GM23338 (cell line): ENCODE results near the gene CD28. TPM values are rescaled to one million over a fixed set of nuclear protein-coding genes. Genes with fewer than 3 reads are reported as not detected.
A peak's percentile ranks its signal among the peaks of the same experiment; 100 is the strongest.

Source experiments
- ATAC-seq: fragments of 200-7000 bp; cut with Tn5 transposase; 3 replicates; pipeline ENCODE4 v1.9.1; 2020
- DNase-seq: peaks from one replicate; pipeline ENCODE4 v3.0.0-alpha.2; 2015; ENCODE audit warnings: low spot score
- H2AFZ ChIP-seq: fragments of 200-600 bp; sonication (generic); 2 replicates; pipeline ENCODE4 v1.8.0; 2016; ENCODE audit warnings: antibody characterized with exemption, mild to moderate bottlenecking, moderate library complexity
- H3F3A ChIP-seq: fragments of 200-600 bp; sonication (generic); replicated peaks from 2 replicates; pipeline ENCODE4 v1.8.0; 2017; ENCODE audit warnings: antibody characterized with exemption, mixed run types, low read depth
- H3K27ac ChIP-seq: fragments of 200-600 bp; sonication (generic); 2 replicates; pipeline ENCODE4 v1.6.1; 2016; ENCODE audit warnings: low read depth
- H3K27me3 ChIP-seq: fragments of 200-600 bp; sonication (generic); 2 replicates; pipeline ENCODE4 v1.8.0; 2016; ENCODE audit warnings: mild to moderate bottlenecking, mixed run types, moderate library complexity; ENCODE audit not compliant: insufficient read depth
- H3K36me3 ChIP-seq: fragments of 200-600 bp; sonication (generic); 2 replicates; pipeline ENCODE4 v1.8.0; 2016; ENCODE audit warnings: mild to moderate bottlenecking; ENCODE audit not compliant: insufficient read depth
- H3K4me1 ChIP-seq: fragments of 200-600 bp; sonication (generic); 2 replicates; pipeline ENCODE4 v1.8.0; 2016; ENCODE audit warnings: mild to moderate bottlenecking, moderate library complexity; ENCODE audit not compliant: insufficient read depth
- H3K4me2 ChIP-seq: fragments of 200-600 bp; sonication (generic); 2 replicates; pipeline ENCODE4 v1.7.1; 2017; ENCODE audit warnings: mixed run types
- H3K4me3 ChIP-seq: fragments of 200-600 bp; sonication (generic); 2 replicates; pipeline ENCODE4 v1.6.1; 2016; ENCODE audit warnings: mixed run types
- H3K79me2 ChIP-seq: fragments of 200-600 bp; sonication (generic); replicated peaks from 2 replicates; pipeline ENCODE4 v1.8.0; 2017; ENCODE audit warnings: mild to moderate bottlenecking; ENCODE audit not compliant: insufficient read depth
- H3K9me2 ChIP-seq: fragments of 200-600 bp; sonication (generic); 2 replicates; pipeline ENCODE4 v1.8.0; 2017; ENCODE audit not compliant: insufficient read depth
- H4K20me1 ChIP-seq: fragments of 200-600 bp; sonication (generic); replicated peaks from 2 replicates; pipeline ENCODE4 v1.8.0; 2017; ENCODE audit warnings: mild to moderate bottlenecking; ENCODE audit not compliant: insufficient read depth
- H3K27ac Mint-ChIP-seq: 2 replicates; pipeline ENCODE4 v1.8.0; 2020; ENCODE audit warnings: inconsistent platforms, mild to moderate bottlenecking, moderate library complexity, mixed read lengths
- H3K27me3 Mint-ChIP-seq: 3 replicates; pipeline ENCODE4 v1.8.0; 2022; ENCODE audit warnings: low read depth, mild to moderate bottlenecking, moderate library complexity, mixed read lengths, inconsistent platforms; ENCODE audit not compliant: insufficient read depth, poor library complexity
- H3K36me3 Mint-ChIP-seq: 3 replicates; pipeline ENCODE4 v1.8.0; 2021; ENCODE audit warnings: low read depth, mild to moderate bottlenecking, inconsistent platforms, moderate library complexity, mixed read lengths
- H3K4me1 Mint-ChIP-seq: 3 replicates; pipeline ENCODE4 v1.8.0; 2020; ENCODE audit warnings: mild to moderate bottlenecking, inconsistent platforms, mixed read lengths
- H3K4me3 Mint-ChIP-seq: 3 replicates; pipeline ENCODE4 v1.8.0; 2021; ENCODE audit warnings: moderate library complexity, mild to moderate bottlenecking, inconsistent platforms, mixed read lengths
- H3K9me3 Mint-ChIP-seq: 3 replicates; pipeline ENCODE4 v1.8.0; 2020; ENCODE audit warnings: moderate library complexity, mild to moderate bottlenecking, inconsistent platforms, mixed read lengths
- EZH2phosphoT487 ChIP-seq: fragments of 200-600 bp; sonication (generic); IDR thresholded peaks from one replicate; pipeline ENCODE4 v1.8.1; 2018; ENCODE audit warnings: antibody characterized with exemption; ENCODE audit not compliant: unreplicated experiment
- REST ChIP-seq: IDR thresholded peaks from one replicate; pipeline ENCODE4 v1.6.1; 2018; ENCODE audit warnings: antibody characterized with exemption; ENCODE audit not compliant: unreplicated experiment
- STAT1 ChIP-seq: IDR thresholded peaks from one replicate; pipeline ENCODE4 v1.6.1; 2016; ENCODE audit warnings: antibody characterized with exemption; ENCODE audit not compliant: unreplicated experiment
- polyA plus RNA-seq: library from polyadenylated mRNA; unstranded; fragments of >200 nt; fragmentation: Nextera tagmentation; extraction: Ambion mirVana; gene quantifications from 2 replicates; pipeline ENCODE4 v1.2.1, GENCODE V29; 2016
- total RNA-seq: library from RNA; depleted of rRNA; stranded (reverse); fragments of >200 nt; shearing (Covaris generic); gene quantifications from 2 replicates; pipeline ENCODE4 v1.2.3, GENCODE V29; 2014

Gene CD28
- total and polyA plus RNA-seq, 2 experiments from 2014 or later: not detected

- no peak for TF ChIP-seq REST
- no peak for TF ChIP-seq EZH2phosphoT487
Observed at GRCh38 chr2:203688798-203689197, 17.6 kb upstream of the CD28 start (continued).

- Mint-ChIP-seq H3K4me3 (no peak overlapping the region), H3K36me3 (no peaks in the 10 kb centered on the region), H3K27ac (no peak overlapping the region), H3K27me3 (no peaks in the 10 kb centered on the region), H3K9me3 (no peaks in the 10 kb centered on the region), H3K4me1 (peaks cover 6% of the 10 kb centered on the region)
- Histone ChIP-seq H3K27ac (no peak overlapping the region), H3K27me3 (no peaks in the 10 kb centered on the region), H3K9me2 (peaks cover 7% of the 10 kb centered on the region; the same call in 1 of the 2 replicates), H3K4me3 (no peak overlapping the region), H3K79me2 (no peaks in the 10 kb centered on the region), H3F3A (no peaks in the 10 kb centered on the region), H4K20me1 (no peaks in the 10 kb centered on the region), H3K4me2 (no peak overlapping the region), H3K36me3 (no peaks in the 10 kb centered on the region), H3K4me1 (peaks cover 9% of the 10 kb centered on the region; the same call in 1 of the 2 replicates), H2AFZ (peak overlapping the region; percentile 69; the same call in 1 of the 2 replicates)
- ATAC-seq (no peak), DNase-seq (no peak)
- TF ChIP-seq EZH2phosphoT487: no peak
Observed at GRCh38 chr2:203689426-203690116, 16.9 kb upstream of the CD28 start.

- Histone ChIP-seq H3K4me1 (peaks cover 9% of the 10 kb centered on the region; the same call in 1 of the 2 replicates), H3K4me2 (no peak overlapping the region), H4K20me1 (no peaks in the 10 kb centered on the region), H3K27me3 (no peaks in the 10 kb centered on the region), H2AFZ (peak overlapping the region; percentile 69), H3K36me3 (no peaks in the 10 kb centered on the region), H3K79me2 (no peaks in the 10 kb centered on the region), H3K9me2 (0 out of 2 replicates have a peak, but pooled peaks cover 4% of the 10 kb centered on the region), H3K27ac (no peak overlapping the region), H3F3A (no peaks in the 10 kb centered on the region), H3K4me3 (no peak overlapping the region)
- no peaks in the 10 kb centered on the region for H3K9me3 Mint-ChIP-seq
- no peak for ATAC-seq
- no peaks in the 10 kb centered on the region for H3K36me3 Mint-ChIP-seq
- no peak for TF ChIP-seq STAT1
- no peak overlapping the region for H3K27ac Mint-ChIP-seq
- H3K4me1 Mint-ChIP-seq: peaks cover 6% of the 10 kb centered on the region
- no peak for DNase-seq
- H3K4me3 Mint-ChIP-seq: no peak overlapping the region
- H3K27me3 Mint-ChIP-seq: no peaks in the 10 kb centered on the region
Observed at GRCh38 chr2:203690117-203690431, 16.4 kb upstream of the CD28 start.
